Activated CD4-positive, alpha-beta memory T cell treated with anti-CD3 and anti-CD28 coated beads, Interleukin-2, amount 10 ng/mL, durations not matched to agents 7 days and 5 days (primary cell): Measurements from ENCODE around the gene SNPH. TPM values are rescaled to one million over a fixed set of nuclear protein-coding genes. Genes with fewer than 3 reads are reported as not detected.

ENCODE experiments used
- CTCF ChIA-PET: fragments of 350-600 bp; sonication (Branson Sonifier 250); formaldehyde crosslinking; loops from one replicate; lab custom pipeline; 2021; ENCODE audit warnings: antibody characterized with exemption, inconsistent platforms; lab: Charles Lee
- POLR2A ChIA-PET: fragments of 350-600 bp; sonication (Branson Sonifier 250); formaldehyde crosslinking; loops from one replicate; lab custom pipeline; 2021; ENCODE audit warnings: antibody characterized with exemption; lab: Charles Lee
- DNase-seq: peaks from one replicate; pipeline ENCODE4 v3.0.0-alpha.2; 2020
- H3K27ac Mint-ChIP-seq: one replicate; pipeline ENCODE4 v1.8.0; 2021; ENCODE audit warnings: mild to moderate bottlenecking, mixed read lengths
- H3K27me3 Mint-ChIP-seq: one replicate; pipeline ENCODE4 v1.8.0; 2021; ENCODE audit warnings: mixed read lengths
- H3K36me3 Mint-ChIP-seq: one replicate; pipeline ENCODE4 v1.8.0; 2021; ENCODE audit warnings: low read depth, mixed read lengths
- H3K4me1 Mint-ChIP-seq: one replicate; pipeline ENCODE4 v1.8.0; 2021; ENCODE audit warnings: mixed read lengths
- H3K4me3 Mint-ChIP-seq: one replicate; pipeline ENCODE4 v1.8.0; 2021; ENCODE audit warnings: mild to moderate bottlenecking, mixed read lengths
- H3K9me3 Mint-ChIP-seq: one replicate; pipeline ENCODE4 v1.8.0; 2021; ENCODE audit warnings: mixed read lengths
- total RNA-seq, 2 experiments: library from RNA; stranded (reverse); gene quantifications; one replicate each; pipeline ENCODE4 v1.2.3, GENCODE V29; 2021

Gene SNPH
- total RNA-seq, 2 experiments from 2014 or later, result 2.9 to 3.0 TPM

DNA sequence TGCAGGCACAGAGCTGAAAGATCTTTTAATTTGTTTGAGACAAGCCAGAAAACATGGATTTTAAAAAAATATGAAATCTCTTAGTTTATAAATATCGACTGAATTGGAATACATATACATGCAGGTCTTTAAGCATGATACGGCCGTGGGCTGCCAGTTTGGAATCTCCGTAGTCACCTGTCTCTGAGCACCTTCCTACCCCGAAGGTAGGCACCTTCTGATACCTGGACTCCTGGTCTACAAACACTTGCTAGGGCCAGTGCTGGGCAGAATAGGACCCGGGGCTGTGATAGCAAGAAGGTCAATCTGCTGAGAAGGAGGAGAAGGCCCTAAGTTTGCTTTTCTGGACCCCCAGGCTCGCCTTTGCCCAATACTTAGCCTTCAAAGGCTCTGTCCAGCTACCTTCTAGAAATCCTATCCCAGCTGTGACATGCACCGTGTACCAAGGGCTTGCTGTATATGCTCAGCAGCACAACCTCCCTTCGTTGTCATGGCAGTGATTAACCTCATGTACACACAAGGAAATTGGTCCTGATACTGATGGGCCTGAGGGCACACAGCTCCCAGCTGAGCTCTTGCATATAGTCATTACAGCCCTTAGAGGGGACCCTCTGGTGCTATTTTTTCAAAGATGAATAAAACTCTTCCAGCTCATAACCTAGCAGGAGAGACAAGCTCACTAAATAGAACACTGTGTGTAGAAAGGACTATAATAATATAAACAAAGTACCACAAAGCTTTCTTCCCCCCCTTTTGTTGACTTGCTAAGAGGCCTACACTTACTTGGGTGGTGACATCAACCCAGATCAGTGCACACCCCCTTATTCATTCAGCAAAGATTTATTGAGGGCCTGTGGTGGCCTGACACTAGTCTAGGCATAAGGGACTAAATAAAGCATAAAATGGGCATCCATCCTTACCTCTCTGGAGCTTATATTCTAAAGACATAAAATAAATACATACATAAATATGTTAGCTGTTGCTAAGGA lies 17.7 kb downstream of the SNPH start:
- Mint-ChIP-seq H3K36me3 (no peaks in the 10 kb centered on the region), H3K27me3 (no peaks in the 10 kb centered on the region), H3K9me3 (no peaks in the 10 kb centered on the region), H3K4me3 (no peak overlapping the region), H3K4me1 (peaks cover 21% of the 10 kb centered on the region), H3K27ac (no peak overlapping the region)
- no peak for DNase-seq
- POLR2A ChIA-PET, result interaction anchor here (1.6 to 1.7 kb wide), 2 partner anchors 9 to 17 kb away, joined by 3 to 4 read pairs; no protein-coding TSS in a partner anchor
- CTCF ChIA-PET, result no interaction called here

DNA sequence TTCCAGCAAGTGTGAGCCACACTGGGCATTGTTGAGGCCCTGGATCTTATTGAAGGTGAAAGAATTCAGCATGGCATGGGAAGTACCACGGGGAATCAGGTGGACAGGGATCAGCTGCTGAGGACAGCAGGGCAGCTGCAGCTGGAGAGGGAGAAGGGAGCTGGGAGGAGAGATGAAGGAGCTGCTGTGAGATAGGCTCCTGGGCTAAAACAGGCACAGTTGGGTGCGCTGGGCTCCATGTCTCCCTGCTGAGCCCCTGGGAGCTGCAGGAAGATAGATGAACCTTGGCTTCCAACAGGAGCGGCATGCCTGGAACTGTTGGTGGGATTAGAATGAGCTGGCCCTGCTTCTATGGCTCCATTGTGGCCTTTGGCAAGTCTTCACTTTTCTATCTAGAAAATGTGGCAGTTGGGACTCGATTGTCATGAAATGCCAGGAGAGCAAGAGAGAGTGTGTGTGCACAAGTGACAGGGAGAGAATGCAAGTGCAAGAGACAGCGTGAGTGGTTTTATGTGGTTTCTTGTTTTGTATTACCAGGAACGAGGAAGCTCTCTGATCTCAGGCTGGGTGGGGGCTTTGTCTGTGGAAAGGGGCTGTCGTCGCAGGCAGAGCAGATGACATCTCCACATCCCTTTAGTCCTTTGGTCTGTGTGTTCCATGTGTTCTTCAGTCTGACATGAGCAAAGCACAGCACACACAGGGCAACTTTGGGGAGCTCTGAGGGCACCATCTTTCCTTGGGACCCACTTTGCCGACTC lies 20.4 kb downstream of the SNPH start:
- ChIA-PET POLR2A (interaction anchor here (1.2 to 1.3 kb wide), 2 partner anchors 14 to 39 kb away, joined by 3 to 7 read pairs; no protein-coding TSS in a partner anchor), CTCF (interaction anchor here (0.7 kb wide), 1 partner anchor 381 kb away, joined by 6 read pairs; no protein-coding TSS in a partner anchor)
- DNase-seq, result no peak

DNA sequence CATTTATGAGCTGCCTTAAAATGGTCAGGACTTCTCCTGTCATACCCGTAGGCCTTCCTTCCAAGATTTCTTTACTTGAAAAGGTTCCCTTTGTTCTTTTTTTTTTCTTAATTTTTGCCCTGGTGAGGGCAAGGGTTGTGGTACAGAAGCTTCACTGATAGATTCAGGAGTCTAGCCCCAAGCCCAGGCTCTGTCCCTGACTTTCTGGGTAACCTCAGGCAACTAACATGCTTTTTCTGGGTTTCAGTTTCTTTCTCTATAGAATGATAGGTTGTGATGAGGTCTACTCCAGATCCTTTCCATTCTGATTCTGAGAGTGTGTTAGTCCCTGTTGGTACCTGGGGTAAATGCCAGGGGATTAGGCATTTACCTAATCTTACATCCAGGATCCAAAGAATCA lies 21.2 kb downstream of the SNPH start:
- peak overlapping the region; percentile 66 for H3K27ac Mint-ChIP-seq
- H3K4me1 Mint-ChIP-seq, result peaks cover 21% of the 10 kb centered on the region
- POLR2A ChIA-PET, result interaction anchor here (1.2 to 1.3 kb wide), 2 partner anchors 13 to 39 kb away, joined by 3 to 7 read pairs; no protein-coding TSS in a partner anchor
- no peaks in the 10 kb centered on the region for H3K9me3 Mint-ChIP-seq
- H3K27me3 Mint-ChIP-seq, result no peaks in the 10 kb centered on the region
- DNase-seq, result no peak
- CTCF ChIA-PET, result no interaction called here
- no peaks in the 10 kb centered on the region for H3K36me3 Mint-ChIP-seq
- H3K4me3 Mint-ChIP-seq, result no peak overlapping the region

More for the DNA sequence above, 20.4 kb downstream of the SNPH start:
- Mint-ChIP-seq H3K36me3 (no peaks in the 10 kb centered on the region), H3K9me3 (no peaks in the 10 kb centered on the region), H3K27me3 (no peaks in the 10 kb centered on the region), H3K27ac (peak overlapping the region; percentile 12), H3K4me1 (peaks cover 21% of the 10 kb centered on the region), H3K4me3 (no peak overlapping the region)

DNA sequence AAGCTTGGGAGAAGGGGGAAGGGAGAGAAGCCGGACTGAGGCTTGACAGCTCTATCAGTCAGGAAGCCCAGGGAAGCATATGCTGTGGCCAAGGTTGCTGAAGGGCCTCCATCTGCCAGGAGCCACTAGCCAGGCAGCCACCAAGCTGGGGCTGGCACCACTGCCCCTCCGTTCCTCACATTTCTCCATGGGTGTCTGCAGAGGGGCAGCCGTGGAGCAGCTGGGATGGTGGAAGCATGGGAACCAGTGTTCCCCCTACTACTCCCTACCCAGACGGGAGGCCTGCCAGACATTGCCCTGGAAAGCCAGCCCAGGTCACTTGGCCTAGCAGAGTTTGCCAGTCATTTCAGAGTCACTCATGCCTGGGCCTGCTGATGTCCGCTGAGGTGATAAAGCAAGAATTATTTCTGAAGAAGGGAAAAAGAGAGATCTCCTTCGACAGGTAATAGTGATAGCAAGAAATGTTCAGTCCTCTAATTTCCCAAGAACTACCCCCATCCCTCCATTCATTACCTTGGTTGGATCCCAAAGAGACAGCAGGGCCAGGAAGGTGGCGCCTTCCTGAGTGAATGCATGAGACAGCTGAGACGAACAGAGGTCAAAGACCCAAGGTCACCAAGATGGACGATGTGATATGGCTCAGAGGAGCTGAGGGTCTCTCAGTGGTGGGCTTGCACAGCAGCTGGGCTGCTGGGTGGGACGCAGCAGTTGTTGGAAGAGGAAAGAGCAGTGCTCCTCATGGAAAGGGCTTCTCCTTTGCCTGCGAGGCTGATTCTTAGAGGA lies 21.9 kb downstream of the SNPH start:
- ChIA-PET POLR2A (no interaction called here), CTCF (no interaction called here)
- Mint-ChIP-seq H3K36me3 (no peaks in the 10 kb centered on the region), H3K4me1 (peaks cover 21% of the 10 kb centered on the region), H3K27me3 (no peaks in the 10 kb centered on the region), H3K4me3 (no peak overlapping the region), H3K9me3 (no peaks in the 10 kb centered on the region), H3K27ac (no peak overlapping the region)
- no peak for DNase-seq

DNA sequence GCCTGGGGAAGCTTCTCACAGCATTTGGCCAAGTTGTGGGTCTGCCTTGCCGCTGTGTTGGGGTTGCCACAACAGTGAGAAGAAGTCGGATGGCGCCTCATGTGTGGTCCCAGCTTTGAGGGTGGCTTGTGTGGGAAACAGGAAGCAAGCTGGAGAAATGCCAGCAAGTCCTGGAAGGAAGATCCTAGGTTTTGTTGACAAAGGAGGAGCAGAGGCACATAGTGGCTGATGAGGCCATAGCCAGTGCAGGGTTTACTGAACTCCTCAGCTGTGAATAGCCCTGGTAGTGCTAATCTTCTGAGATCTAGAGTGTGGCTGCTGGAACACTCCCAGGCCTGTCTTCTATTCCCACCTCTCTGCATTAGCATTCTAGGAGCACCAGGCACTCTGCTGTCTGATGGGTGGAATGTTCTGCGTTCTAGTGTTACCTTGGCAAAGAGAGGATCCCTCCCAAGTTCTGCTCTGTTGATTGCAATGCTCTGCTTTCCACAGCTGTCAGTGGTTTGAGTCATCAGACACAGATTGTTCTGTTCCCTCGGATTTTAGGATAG lies 25.2 kb downstream of the SNPH start:
- Mint-ChIP-seq H3K36me3 (no peaks in the 10 kb centered on the region), H3K9me3 (no peaks in the 10 kb centered on the region), H3K4me3 (no peak overlapping the region), H3K4me1 (peaks cover 18% of the 10 kb centered on the region), H3K27ac (no peak overlapping the region), H3K27me3 (no peaks in the 10 kb centered on the region)
- CTCF ChIA-PET, result interaction anchor here (1.4 kb wide), 1 partner anchor 10 kb away, joined by 5 read pairs; no protein-coding TSS in a partner anchor
- POLR2A ChIA-PET, result no interaction called here
- DNase-seq, result no peak

DNA sequence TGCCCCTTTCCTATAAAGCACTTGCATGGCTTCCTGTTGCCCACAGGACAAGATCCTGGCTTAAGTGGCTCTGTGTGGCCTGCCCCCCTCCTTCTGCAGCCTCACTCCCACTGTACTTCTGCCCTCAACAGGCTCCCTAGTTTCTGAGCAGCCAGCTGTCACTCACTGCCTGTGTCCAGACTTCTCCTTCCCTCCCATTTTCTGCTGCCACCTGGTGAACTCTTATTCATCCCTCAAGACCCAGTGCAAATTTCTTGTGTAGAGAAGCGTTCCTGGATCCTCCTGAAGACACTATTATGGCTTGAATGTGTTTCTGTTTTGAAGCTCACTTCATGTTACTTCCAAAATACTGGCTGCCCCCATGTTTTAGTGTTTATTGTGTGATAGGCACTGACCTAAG lies 26.5 kb downstream of the SNPH start:
- CTCF ChIA-PET, result no interaction called here
- POLR2A ChIA-PET, result interaction anchor here (1.1 kb wide), 1 partner anchor 9 kb away, joined by 3 read pairs; no protein-coding TSS in a partner anchor
- Mint-ChIP-seq H3K27me3 (no peaks in the 10 kb centered on the region), H3K27ac (no peak overlapping the region), H3K36me3 (no peaks in the 10 kb centered on the region), H3K4me1 (peaks cover 5% of the 10 kb centered on the region), H3K4me3 (no peak overlapping the region), H3K9me3 (no peaks in the 10 kb centered on the region)
- DNase-seq, result no peak

DNA sequence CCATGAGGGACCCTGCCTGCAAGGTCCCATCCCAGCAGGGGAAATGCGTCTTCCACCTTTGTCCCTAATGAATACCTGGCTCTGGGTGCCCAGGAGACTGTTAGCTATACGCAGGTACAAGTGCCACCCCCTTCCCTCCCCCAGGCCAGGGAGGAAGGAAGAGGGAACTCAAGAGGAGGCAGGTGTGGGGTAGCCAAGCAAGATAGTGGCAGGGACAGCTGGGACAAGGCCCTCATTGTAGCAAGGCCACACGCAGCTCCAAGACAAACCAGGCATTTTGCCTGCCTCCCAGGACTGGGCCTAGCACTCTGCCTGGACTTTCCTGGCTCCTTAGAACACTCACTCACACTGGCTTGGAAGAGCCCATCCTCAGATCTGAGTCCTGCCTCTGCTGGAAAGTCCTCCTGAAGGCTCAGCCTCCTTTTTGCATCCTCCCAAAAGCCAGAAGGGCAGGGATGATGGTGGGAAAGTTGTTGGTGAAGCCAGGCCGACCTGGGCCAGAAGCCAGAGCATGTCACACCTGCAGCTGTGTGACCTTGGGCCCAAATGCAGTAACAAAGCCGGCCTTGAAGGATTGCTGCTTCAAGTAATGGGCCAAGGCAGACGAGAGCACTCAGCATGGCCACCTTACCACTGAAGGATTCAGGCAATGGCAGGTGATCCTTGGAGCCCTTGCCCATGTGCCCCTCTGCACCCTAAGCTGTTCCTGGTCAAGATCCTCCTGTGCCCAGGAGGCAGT lies 27.7 kb downstream of the SNPH start:
- H3K27me3 Mint-ChIP-seq, result no peaks in the 10 kb centered on the region
- ChIA-PET POLR2A (no interaction called here), CTCF (no interaction called here)
- H3K9me3 Mint-ChIP-seq, result no peaks in the 10 kb centered on the region
- H3K36me3 Mint-ChIP-seq, result no peaks in the 10 kb centered on the region
- H3K4me1 Mint-ChIP-seq, result no peaks in the 10 kb centered on the region
- no peak overlapping the region for H3K4me3 Mint-ChIP-seq
- DNase-seq, result no peak
- H3K27ac Mint-ChIP-seq, result no peak overlapping the region

DNA sequence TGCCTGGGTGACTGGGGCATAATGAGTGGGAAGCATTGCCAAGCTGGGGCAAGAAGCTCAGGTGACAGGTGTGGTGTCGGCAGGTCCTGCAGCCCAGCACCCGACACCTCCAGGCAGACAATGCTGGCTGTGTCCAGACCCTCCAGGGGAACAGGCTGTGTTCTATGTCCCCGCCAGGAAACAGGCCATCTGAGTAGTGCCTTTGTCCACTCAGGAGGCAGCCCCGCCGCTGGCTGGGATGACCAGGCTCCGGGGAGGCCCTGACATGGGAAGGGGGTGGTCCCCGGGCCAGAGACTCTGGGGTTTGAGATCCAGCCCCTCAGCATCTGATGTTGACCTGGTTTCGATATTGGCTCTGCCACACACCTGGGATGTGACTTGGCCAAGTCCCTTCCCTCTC lies 28.4 kb downstream of the SNPH start:
- no peak overlapping the region for H3K27ac Mint-ChIP-seq
- peaks cover under 1% of the 10 kb centered on the region for H3K4me1 Mint-ChIP-seq
- no peaks in the 10 kb centered on the region for H3K36me3 Mint-ChIP-seq
- H3K4me3 Mint-ChIP-seq, result no peak overlapping the region
- H3K27me3 Mint-ChIP-seq, result no peaks in the 10 kb centered on the region
- ChIA-PET POLR2A (no interaction called here), CTCF (no interaction called here)
- H3K9me3 Mint-ChIP-seq, result no peaks in the 10 kb centered on the region
- DNase-seq, result no peak

DNA sequence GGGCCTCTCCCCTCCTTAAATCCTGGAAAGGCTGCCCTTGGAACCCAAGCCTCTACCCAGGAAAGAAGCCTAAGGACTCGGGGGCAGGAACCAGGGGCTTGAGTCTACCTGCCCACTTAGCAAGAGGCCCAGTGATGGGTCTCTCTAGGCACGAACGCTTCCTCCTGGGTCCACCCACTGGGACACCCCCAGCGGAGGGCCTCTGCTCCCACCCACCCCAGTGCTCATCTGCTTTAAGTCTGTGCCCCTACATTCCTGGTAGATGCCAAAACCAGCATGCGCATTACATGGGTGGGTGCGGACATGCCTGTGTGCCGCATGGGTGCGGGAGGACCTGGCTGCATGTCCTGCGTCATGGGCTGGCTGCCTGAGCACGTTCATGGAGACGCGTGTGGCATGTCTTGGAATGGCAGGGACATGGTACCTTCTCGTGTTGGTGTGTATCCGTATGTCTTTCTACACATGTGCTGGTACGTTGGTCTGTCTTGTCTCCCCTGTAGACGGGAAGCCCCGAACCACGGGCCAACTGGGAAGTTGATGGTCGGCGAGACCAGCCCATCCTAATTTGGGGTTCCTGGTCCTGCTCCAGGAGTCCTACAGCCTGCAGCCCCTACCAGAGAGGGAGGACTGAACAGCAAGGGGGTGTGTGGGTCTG lies 29.3 kb downstream of the SNPH start:
- H3K4me1 Mint-ChIP-seq, result peaks cover 10% of the 10 kb centered on the region
- no peaks in the 10 kb centered on the region for H3K27me3 Mint-ChIP-seq
- H3K9me3 Mint-ChIP-seq, result no peaks in the 10 kb centered on the region
- no peak for DNase-seq
- ChIA-PET CTCF (no interaction called here), POLR2A (no interaction called here)
- H3K36me3 Mint-ChIP-seq, result no peaks in the 10 kb centered on the region
- H3K27ac Mint-ChIP-seq, result no peak overlapping the region
- H3K4me3 Mint-ChIP-seq, result no peak overlapping the region

DNA sequence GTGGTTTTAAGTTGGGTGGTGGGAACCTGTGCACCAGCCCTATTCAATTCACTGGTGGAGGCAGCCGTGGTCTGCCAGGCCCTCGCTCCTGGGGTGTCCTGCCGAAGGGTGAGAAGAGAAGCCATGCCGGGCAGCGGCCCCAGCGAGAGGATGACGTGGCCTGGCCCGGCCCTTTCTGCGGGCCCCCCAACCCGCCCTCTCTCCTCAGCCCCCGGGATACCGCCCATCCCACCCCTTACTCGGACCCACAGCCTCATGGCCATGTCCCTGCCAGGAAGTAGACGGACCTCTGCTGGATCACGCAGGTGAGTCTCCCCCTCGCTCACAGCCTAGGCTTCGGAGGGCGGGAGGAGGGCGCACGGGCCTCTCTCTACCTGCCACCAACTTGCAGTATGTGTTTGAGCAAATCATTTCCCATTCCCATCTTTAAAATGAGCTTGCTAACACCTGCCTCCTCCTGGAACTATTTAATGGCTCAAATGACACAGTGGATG lies 30.1 kb downstream of the SNPH start:
- no peaks in the 10 kb centered on the region for H3K9me3 Mint-ChIP-seq
- H3K27me3 Mint-ChIP-seq, result no peaks in the 10 kb centered on the region
- no peak overlapping the region for H3K4me3 Mint-ChIP-seq
- ChIA-PET POLR2A (no interaction called here), CTCF (no interaction called here)
- no peak overlapping the region for H3K27ac Mint-ChIP-seq
- H3K4me1 Mint-ChIP-seq, result peaks cover 18% of the 10 kb centered on the region
- H3K36me3 Mint-ChIP-seq, result no peaks in the 10 kb centered on the region
- DNase-seq, result no peak

DNA sequence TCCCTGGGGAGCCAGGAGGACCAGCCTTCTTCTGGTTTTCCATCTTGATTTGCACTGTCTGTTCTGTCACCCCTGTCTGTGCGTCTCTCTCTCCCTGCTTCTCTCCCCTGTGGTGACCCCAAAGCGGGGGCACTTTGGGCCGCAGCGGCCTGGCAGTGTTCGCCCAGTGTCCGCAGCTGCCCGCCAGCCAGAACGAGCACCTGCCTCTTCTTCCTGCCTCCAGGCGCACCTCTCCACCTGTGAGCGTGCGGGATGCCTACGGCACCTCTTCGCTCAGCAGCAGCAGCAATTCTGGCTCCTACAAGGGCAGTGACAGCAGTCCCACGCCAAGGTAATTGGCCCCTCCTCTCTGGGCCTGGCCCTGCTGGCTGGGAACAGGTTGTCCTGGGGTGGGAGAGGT lies 30.8 kb downstream of the SNPH start:
- H3K27ac Mint-ChIP-seq, result no peak overlapping the region
- ChIA-PET POLR2A (no interaction called here), CTCF (no interaction called here)
- no peaks in the 10 kb centered on the region for H3K27me3 Mint-ChIP-seq
- no peaks in the 10 kb centered on the region for H3K36me3 Mint-ChIP-seq
- DNase-seq, result no peak
- peaks cover 21% of the 10 kb centered on the region for H3K4me1 Mint-ChIP-seq
- no peaks in the 10 kb centered on the region for H3K9me3 Mint-ChIP-seq
- H3K4me3 Mint-ChIP-seq, result no peak overlapping the region
